Stimulated activated CD8-positive, alpha-beta memory T cell treated with anti-CD3 and anti-CD28 coated beads, Interleukin-12 subunit alpha, Interleukin-12 subunit beta, amount 100 ng/mL, for 4 hours (primary cell): ENCODE data around the gene P2RY13.

Source experiments
- DNase-seq: peaks from one replicate; pipeline ENCODE4 v3.0.0-alpha.2; 2020; ENCODE audit warnings: low read depth

Gene P2RY13

GRCh38 chr3:151320131-151320530 lies 9.2 kb downstream of the P2RY13 start:
- no peak for DNase-seq

DNA sequence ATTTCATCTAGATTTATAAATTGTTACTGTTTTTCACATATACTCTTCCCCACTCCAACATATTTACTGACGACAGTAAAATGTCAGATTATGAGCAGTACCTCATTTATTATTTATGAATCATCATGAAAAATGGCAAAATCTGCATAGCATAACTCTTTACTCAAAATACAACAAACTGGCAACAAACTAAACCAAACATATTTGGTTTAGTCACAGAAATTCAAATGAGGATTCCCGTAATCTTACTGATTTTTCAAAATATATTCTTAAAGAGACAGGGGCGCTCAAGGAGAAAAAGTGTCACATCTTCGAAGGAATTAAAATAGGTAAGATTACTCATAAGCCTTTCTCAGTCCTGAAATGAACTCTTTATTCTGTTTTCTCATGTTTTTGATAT lies 9.7 kb downstream of the P2RY13 start:
- no peak for DNase-seq

- no peak for DNase-seq
Observed at GRCh38 chr3:151318991-151319390, 10.4 kb downstream of the P2RY13 start.

- DNase-seq, result no peak
Observed at GRCh38 chr3:151318313-151318712, 11.0 kb downstream of the P2RY13 start.

DNA sequence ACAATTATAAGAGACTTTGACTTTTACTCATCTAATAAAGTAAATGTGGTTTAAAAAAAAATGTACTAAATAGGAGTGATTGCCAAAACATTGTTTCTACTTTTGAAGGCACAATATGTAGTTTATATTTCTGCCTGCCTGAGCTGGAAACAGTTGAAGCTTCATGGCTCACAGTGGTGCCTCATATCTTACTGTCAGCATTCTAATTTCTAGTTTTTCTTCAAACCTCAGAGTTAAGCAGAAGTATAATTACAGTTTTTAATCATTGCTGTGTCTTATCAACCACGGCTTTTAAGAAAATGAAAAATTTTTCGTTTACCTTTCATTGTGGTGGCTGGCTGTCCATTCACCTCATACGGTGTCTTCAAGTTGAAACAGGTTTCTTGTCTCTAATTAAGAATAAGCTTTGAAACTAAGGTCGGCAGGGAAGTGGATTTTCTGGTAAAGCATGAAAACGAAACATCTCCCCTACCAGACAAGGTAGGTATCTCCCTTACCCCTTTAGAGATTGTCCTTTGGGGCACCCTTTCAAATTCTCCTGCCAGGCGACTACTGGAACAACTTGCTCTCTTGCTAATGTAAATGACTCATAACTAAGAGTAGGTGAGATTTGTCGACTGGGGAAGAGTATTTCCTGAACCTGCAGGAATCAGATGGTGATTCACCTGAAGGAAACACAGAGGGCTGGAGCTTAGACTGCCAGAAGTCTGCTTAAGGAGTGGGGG lies 12.9 kb downstream of the P2RY13 start, which contains the start of gene GPR87:
Gene GPR87 (minus strand): TSS at position 554 of the 725 bp plus-strand sequence. CDS start 16,720 bp downstream, outside the sequence.
- no peak for DNase-seq

GRCh38 chr3:151315846-151316245 lies 13.5 kb downstream of the P2RY13 start:
- DNase-seq, result no peak

- no peak for DNase-seq
Observed at GRCh38 chr3:151315136-151315535, 14.2 kb downstream of the P2RY13 start.

DNA sequence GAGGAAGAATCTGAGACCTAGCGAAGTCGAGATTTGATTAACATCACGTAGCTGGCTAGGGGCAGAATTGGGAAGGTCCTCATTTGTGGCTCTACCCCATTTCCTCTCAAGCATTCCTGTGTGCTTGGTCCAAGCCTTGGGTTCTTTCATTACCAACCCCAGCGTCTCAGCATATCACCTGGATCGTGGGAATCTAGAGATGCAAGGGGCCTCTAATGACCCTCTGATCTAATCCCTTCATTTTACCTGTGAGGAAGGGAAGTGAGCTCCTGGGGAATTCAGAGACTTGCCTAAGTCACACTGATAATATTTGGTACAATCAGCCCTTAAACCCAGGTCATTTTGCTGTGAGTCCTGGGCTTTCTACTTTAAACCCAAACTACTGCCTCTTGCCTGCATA lies 14.8 kb downstream of the P2RY13 start:
- no peak for DNase-seq

GRCh38 chr3:151314137-151314536 lies 15.2 kb downstream of the P2RY13 start:
- DNase-seq, result no peak

GRCh38 chr3:151312972-151313371 lies 16.4 kb downstream of the P2RY13 start:
- no peak for DNase-seq

DNA sequence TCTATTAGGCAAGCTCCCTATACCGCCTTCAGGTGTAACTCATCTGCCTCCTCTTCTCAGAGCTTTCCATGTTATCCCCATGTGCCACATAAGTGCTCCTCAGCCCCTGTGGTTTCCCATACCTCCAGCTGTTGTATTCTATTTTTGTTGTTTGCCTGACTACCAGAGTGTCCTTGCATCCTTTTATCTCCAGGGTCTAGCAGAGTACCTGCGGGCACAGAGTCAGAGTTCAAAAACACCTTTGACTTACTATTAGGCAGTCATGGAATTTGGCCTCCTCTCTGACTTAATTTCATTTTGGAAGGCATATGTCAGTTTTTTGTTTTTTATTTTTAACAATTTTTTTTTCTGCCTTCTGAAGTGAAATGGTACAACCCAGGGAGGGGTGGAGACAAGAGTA lies 19.8 kb downstream of the P2RY13 start:
- no peak for DNase-seq

GRCh38 chr3:151307583-151308488 lies 21.5 kb downstream of the P2RY13 start:
- no peak for DNase-seq

DNA sequence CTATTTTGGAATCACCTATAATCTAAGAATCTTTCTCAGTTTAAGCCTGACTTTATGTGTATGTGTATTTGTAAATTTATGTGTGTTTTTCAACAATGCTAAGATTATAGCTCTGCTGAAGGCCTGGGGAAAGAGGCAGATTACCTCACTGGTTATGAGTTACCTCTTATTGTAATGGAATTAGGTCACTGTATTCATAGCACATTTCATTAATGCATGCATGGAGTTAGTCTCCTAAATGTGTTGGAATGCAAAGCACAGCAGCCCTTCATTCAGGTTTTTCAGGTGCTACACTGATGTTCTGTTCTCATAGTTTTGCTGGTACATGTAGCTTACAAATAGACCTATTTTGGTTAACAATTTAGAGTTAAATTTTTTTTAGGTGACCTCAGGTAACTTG lies 22.2 kb downstream of the P2RY13 start:
- DNase-seq, result no peak

DNA sequence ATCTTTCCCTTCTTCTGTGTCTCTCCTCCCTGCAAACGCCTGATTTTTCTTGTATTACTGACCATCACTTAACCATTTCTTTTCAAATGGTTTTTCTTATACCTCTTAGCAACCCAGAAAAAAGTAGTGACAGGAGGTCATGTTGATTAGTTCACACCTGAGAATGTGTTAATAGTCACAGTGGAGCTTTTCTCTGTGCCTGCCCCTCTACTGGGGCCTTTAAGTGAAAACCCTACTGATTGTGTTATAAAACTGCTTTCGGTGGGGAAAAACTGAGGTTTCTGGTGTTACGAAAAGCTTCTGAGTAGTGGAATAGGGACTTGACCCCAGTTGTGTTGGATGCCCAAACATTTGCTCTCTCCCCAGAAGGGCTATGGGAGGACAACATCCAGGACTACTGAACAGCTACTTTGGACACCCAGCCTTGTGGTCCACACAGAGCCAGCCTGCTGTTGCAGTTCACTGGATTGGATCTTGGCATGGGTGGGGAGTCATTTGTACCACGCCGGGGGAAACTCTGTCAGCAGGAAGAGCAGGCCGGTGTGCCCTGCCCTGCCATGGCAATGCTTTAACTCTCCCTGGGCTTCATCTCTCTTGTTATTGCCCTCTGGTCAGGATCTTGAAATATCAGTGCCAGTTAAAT lies 23.1 kb downstream of the P2RY13 start:
- no peak for DNase-seq

DNA sequence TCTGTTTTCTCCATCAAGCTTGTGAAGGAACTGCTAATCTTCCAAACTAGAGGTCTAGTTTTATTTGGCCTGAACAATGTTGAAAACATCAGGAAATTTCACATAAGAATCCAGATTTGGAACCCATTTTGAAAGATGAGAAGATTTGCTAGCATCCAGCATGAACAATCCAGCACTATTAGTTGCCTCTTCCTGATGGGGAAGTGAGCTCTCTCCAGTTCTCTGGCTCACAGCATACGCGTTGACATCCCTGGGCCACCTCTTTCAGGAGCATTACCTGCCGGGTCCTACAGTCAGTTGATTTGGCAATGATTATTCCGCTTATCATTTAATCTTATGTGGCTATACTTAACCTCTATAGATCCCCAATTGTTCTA lies 23.6 kb downstream of the P2RY13 start:
- no peak for DNase-seq

GRCh38 chr3:151305060-151305774 lies 24.1 kb downstream of the P2RY13 start:
- DNase-seq, result no peak

DNA sequence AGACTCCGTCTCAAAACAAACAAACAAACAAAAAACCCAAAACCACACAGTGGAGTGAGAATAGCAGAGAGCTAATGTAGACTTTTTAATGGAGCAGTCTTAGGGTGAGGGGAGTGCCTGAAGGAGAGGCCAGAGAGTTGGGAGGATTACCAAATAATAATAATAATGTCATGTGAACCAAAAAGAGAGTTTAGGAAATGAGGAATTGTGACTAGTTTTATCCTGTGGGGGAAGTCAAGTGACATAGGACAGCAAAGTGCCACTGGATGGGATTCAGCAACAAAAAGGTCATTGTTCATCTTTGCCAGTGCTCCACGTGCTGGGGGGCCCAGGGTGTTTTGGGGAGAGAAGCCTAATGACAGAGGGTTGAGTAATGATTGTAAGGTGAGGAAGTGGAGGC lies 25.6 kb downstream of the P2RY13 start:
- no peak for DNase-seq

DNA sequence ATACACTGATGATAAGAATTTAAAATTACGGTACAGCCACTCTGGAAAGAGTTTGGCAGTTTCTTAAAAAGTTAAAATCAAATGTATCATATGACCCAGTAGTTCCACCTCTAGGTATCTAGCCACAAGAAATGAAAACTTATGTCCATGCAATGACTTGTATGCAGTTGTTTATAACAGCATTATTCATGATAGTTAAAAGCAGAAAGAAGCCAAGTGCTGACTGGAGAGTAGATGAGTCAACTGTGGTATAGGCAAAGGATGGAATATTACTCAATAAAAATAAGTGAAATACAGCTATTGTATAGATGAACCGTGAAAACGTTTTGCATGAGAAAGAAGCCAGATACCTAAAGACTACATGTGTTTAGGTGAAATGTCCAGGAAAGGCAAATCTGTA lies 27.6 kb downstream of the P2RY13 start:
- no peak for DNase-seq

DNA sequence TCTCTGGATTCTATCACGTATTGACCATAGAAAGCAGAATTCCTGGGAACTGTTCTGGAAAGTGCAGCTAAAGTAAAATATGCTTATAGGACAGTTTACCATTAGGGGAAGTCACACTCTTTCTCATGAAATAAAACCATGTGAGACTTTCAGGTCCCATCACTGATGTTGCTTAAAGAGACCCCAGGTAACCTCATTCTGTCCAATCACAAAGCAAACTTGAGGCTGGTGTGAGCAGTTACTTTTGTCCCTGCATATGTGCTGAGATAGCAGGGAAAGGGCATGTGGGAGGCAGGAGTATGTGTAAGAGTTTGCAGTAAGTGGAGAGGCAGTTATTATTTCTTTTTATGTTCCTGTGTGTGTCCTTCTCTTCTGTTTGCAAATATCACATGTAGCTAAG lies 28.8 kb downstream of the P2RY13 start:
- DNase-seq, result no peak

GRCh38 chr3:151299006-151299405 lies 30.3 kb downstream of the P2RY13 start:
- no peak for DNase-seq

GRCh38 chr3:151297429-151297828 lies 31.9 kb downstream of the P2RY13 start:
- DNase-seq, result no peak

- no peak for DNase-seq
Observed at GRCh38 chr3:151296226-151296625, 33.1 kb downstream of the P2RY13 start.
